SK-N-MC (cell line): ENCODE data around the gene MACROD2.

Source experiments
- EZH2 ChIP-seq: fragments of 200-600 bp; sonication (generic); IDR thresholded peaks from one replicate; pipeline ENCODE4 v1.6.1; 2017; ENCODE audit warnings: antibody characterized with exemption
- FOXP2 ChIP-seq: optimal IDR thresholded peaks from 2 replicates; pipeline ENCODE3; 2011; ENCODE audit warnings: mild to moderate bottlenecking, moderate library complexity; ENCODE audit not compliant: insufficient read depth; ENCODE audit errors: extremely low read length, control extremely low read depth
- POLR2AphosphoS5 ChIP-seq: IDR thresholded peaks from 2 replicates; pipeline ENCODE4 v1.6.1; 2012; ENCODE audit warnings: mild to moderate bottlenecking, low read depth, low read length, borderline replicate concordance

- no peak for TF ChIP-seq POLR2AphosphoS5
- no peak for TF ChIP-seq FOXP2
- TF ChIP-seq EZH2: no peak
Measured at GRCh38 chr20:14507711-14508110, 512.4 kb downstream of the MACROD2 start.
